HEK293 (cell line): Measurements from ENCODE around the gene AGO4.

ENCODE experiments used
- BCL11A ChIP-seq: fragments of 450-650 bp; formaldehyde crosslinking; IDR thresholded peaks from 2 replicates; pipeline ENCODE4 v1.5.1; 2016; ENCODE audit warnings: low read depth, missing biosample characterization, missing genetic modification characterization
- CTCF ChIP-seq: fragments of 450-650 bp; formaldehyde crosslinking; IDR thresholded peaks from 2 replicates; pipeline ENCODE4 v1.5.1; 2016; ENCODE audit warnings: missing biosample characterization, missing genetic modification characterization
- RBAK ChIP-seq: fragments of 450-650 bp; formaldehyde crosslinking; IDR thresholded peaks from 2 replicates; pipeline ENCODE4 v1.5.1; 2016; ENCODE audit warnings: missing biosample characterization, missing genetic modification characterization
- SALL2 ChIP-seq: fragments of 450-650 bp; formaldehyde crosslinking; IDR thresholded peaks from 2 replicates; pipeline ENCODE4 v1.5.0; 2017; ENCODE audit warnings: missing biosample characterization, mild to moderate bottlenecking, missing genetic modification characterization, borderline replicate concordance
- ZBTB49 ChIP-seq: fragments of 450-650 bp; formaldehyde crosslinking; IDR thresholded peaks from 2 replicates; pipeline ENCODE4 v1.5.1; 2016; ENCODE audit warnings: missing biosample characterization, missing genetic modification characterization, low read depth
- ZNF324 ChIP-seq: fragments of 450-650 bp; formaldehyde crosslinking; IDR thresholded peaks from 2 replicates; pipeline ENCODE4 v1.5.1; 2016; ENCODE audit warnings: missing biosample characterization, missing genetic modification characterization
- ZNF549 ChIP-seq: fragments of 450-650 bp; IDR thresholded peaks from 2 replicates; pipeline ENCODE4 v1.5.1; 2018; ENCODE audit warnings: missing biosample characterization, missing genetic modification characterization, mild to moderate bottlenecking, inconsistent platforms, moderate library complexity
- ZNF561 ChIP-seq: fragments of 450-650 bp; IDR thresholded peaks from 2 replicates; pipeline ENCODE4 v1.5.1; 2018; ENCODE audit warnings: missing biosample characterization, missing genetic modification characterization, borderline replicate concordance
- ZNF670 ChIP-seq: fragments of 450-650 bp; formaldehyde crosslinking; IDR thresholded peaks from 2 replicates; pipeline ENCODE4 v1.5.1; 2016; ENCODE audit warnings: missing biosample characterization, missing genetic modification characterization, low read depth
- ZNF792 ChIP-seq: fragments of 450-650 bp; formaldehyde crosslinking; IDR thresholded peaks from 2 replicates; pipeline ENCODE4 v1.5.1; 2016; ENCODE audit warnings: missing biosample characterization, missing genetic modification characterization

- TF ChIP-seq CTCF: no peak
- TF ChIP-seq ZNF670 (tag by site-specific recombination): no peak
- no peak for TF ChIP-seq ZNF549 (tag by site-specific recombination)
- TF ChIP-seq ZBTB49 (tag by site-specific recombination): no peak
- TF ChIP-seq BCL11A (tag by site-specific recombination): no peak
- no peak for TF ChIP-seq ZNF561 (tag by site-specific recombination)
- no peak for TF ChIP-seq SALL2
- no peak for TF ChIP-seq ZNF324 (tag by site-specific recombination)
- TF ChIP-seq ZNF792 (tag by site-specific recombination): no peak
- no peak for TF ChIP-seq RBAK (tag by site-specific recombination)
Observed at GRCh38 chr1:35893051-35893879, 85.4 kb downstream of the AGO4 start.
